GM21528 (cell line): Measurements from ENCODE around the gene SEPTIN10.
"Not testable (repeated sequence)": the region's sequence is repeated elsewhere in the genome, so short reads cannot be mapped to it uniquely, and the experiment has no call there.

Source experiments
- ATAC-seq: cut with Tn5 transposase; IDR thresholded peaks from one replicate; pipeline ENCODE4 v1.9.1; 2021; ENCODE audit warnings: mild to moderate bottlenecking, moderate library complexity; ENCODE audit not compliant: unreplicated experiment, low FRiP score

The SEPTIN10 gene

GRCh38 chr2:109554758-109555157, 59.0 kb downstream of the SEPTIN10 start:
- no peak for ATAC-seq

- no peak for ATAC-seq
Measured at GRCh38 chr2:109549016-109549590, 64.7 kb downstream of the SEPTIN10 start.

- no peak for ATAC-seq
Measured at GRCh38 chr2:109547280-109547679, 66.5 kb downstream of the SEPTIN10 start.

- peak; percentile 66 for ATAC-seq
Measured at GRCh38 chr2:109545828-109546713, 67.7 kb downstream of the SEPTIN10 start.

GRCh38 chr2:109542384-109542783, 71.4 kb downstream of the SEPTIN10 start:
- no peak for ATAC-seq

- ATAC-seq: no peak
Measured at GRCh38 chr2:109538546-109538945, 75.2 kb downstream of the SEPTIN10 start.

- ATAC-seq: no peak
Measured at GRCh38 chr2:109537565-109538222, 76.1 kb downstream of the SEPTIN10 start.

GRCh38 chr2:109536556-109536955, 77.2 kb downstream of the SEPTIN10 start:
- not testable (repeated sequence) for ATAC-seq

GRCh38 chr2:109535217-109535946, 78.4 kb downstream of the SEPTIN10 start:
- ATAC-seq: no peak

GRCh38 chr2:109533823-109534222, 79.9 kb downstream of the SEPTIN10 start:
- ATAC-seq: no peak

- ATAC-seq: no peak
Measured at GRCh38 chr2:109532728-109533076, 81.1 kb downstream of the SEPTIN10 start.

GRCh38 chr2:109531896-109532727, 81.7 kb downstream of the SEPTIN10 start:
- no peak for ATAC-seq

- ATAC-seq: no peak
Measured at GRCh38 chr2:109531221-109531620, 82.5 kb downstream of the SEPTIN10 start.

- no peak for ATAC-seq
Measured at GRCh38 chr2:109530712-109531111, 83.1 kb downstream of the SEPTIN10 start.

- no peak for ATAC-seq
Measured at GRCh38 chr2:109529532-109530449, 84.0 kb downstream of the SEPTIN10 start.

- ATAC-seq: no peak
Measured at GRCh38 chr2:109528811-109529501, 84.8 kb downstream of the SEPTIN10 start.

- ATAC-seq: no peak
Measured at GRCh38 chr2:109527846-109528705, 85.7 kb downstream of the SEPTIN10 start.
